ENCODE measurements around the gene MREG. TPM values are rescaled to one million over a fixed set of nuclear protein-coding genes. Genes with fewer than 3 reads are reported as not detected.

MREG gene
- total and polyA plus RNA-seq, 4 donors = 0.87 to 3.1 (median 2.7) TPM

DNA sequence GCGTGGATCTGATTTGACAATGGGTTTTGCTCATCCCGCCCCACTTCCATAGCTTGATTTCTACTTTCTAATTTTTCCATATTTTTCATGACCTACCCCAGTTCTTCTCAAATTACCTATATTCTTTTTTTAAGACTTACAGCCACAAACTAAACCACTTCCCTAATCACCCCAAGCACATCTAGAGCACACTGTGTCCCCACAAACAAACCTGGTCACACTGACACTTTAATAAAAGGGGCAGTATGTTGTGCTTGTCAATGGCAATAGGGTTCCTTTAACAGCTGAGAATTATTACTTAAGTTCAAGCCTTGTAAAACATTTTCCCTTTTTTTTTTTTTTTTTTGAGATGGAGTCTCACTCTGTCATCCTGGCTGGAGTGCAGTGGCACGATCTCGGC lies 47.1 kb downstream of the MREG start:
- 84% methylated on average over 4 of the region's 4 CpGs for WGBS
- H3K27me3 ChIP-seq (ENCODE audit: control insufficient read depth in 4 of 4, insufficient read depth in 4 of 4, low read length in 3 of 4) = no peaks in the 10 kb centered on the region
- H3K4me1 ChIP-seq (ENCODE audit: control insufficient read depth in 4 of 4, insufficient read depth in 4 of 4, low read length in 3 of 4) = no peaks in the 10 kb centered on the region
- H3K36me3 ChIP-seq (ENCODE audit: control insufficient read depth in 4 of 4, insufficient read depth in 3 of 4, low read depth in 1 of 4, low read length in 3 of 4) = peaks cover 0 to 12% (median 3%) of the 10 kb centered on the region in 4 donors
- H3K9ac ChIP-seq (ENCODE audit: low read depth in 1 of 2, low read length in 2 of 2) = no peak overlapping the region
- no peak overlapping the region for H3K27ac ChIP-seq (ENCODE audit: low read depth in 1 of 2, low read length in 2 of 2)
- no peak for TF ChIP-seq JUND (IDR thresholded peaks at IDR 0.05)
- TF ChIP-seq HNF4G (IDR thresholded peaks at IDR 0.05) = no peak
- no peak for TF ChIP-seq HNF4A (conservative IDR thresholded peaks at IDR 0.05)
- TF ChIP-seq, protein P1, sequence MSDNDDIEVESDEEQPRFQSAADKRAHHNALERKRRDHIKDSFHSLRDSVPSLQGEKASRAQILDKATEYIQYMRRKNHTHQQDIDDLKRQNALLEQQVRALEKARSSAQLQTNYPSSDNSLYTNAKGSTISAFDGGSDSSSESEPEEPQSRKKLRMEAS (IDR thresholded peaks at IDR 0.05) = no peak
- no peak for TF ChIP-seq YY1 (IDR thresholded peaks at IDR 0.05)
- TF ChIP-seq, protein P2, sequence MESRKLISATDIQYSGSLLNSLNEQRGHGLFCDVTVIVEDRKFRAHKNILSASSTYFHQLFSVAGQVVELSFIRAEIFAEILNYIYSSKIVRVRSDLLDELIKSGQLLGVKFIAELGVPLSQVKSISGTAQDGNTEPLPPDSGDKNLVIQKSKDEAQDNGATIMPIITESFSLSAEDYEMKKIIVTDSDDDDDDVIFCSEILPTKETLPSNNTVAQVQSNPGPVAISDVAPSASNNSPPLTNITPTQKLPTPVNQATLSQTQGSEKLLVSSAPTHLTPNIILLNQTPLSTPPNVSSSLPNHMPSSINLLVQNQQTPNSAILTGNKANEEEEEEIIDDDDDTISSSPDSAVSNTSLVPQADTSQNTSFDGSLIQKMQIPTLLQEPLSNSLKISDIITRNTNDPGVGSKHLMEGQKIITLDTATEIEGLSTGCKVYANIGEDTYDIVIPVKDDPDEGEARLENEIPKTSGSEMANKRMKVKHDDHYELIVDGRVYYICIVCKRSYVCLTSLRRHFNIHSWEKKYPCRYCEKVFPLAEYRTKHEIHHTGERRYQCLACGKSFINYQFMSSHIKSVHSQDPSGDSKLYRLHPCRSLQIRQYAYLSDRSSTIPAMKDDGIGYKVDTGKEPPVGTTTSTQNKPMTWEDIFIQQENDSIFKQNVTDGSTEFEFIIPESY (IDR thresholded peaks at IDR 0.05) = no peak
- TF ChIP-seq NR2F2 (IDR thresholded peaks at IDR 0.05) = no peak
- TF ChIP-seq, protein P3, sequence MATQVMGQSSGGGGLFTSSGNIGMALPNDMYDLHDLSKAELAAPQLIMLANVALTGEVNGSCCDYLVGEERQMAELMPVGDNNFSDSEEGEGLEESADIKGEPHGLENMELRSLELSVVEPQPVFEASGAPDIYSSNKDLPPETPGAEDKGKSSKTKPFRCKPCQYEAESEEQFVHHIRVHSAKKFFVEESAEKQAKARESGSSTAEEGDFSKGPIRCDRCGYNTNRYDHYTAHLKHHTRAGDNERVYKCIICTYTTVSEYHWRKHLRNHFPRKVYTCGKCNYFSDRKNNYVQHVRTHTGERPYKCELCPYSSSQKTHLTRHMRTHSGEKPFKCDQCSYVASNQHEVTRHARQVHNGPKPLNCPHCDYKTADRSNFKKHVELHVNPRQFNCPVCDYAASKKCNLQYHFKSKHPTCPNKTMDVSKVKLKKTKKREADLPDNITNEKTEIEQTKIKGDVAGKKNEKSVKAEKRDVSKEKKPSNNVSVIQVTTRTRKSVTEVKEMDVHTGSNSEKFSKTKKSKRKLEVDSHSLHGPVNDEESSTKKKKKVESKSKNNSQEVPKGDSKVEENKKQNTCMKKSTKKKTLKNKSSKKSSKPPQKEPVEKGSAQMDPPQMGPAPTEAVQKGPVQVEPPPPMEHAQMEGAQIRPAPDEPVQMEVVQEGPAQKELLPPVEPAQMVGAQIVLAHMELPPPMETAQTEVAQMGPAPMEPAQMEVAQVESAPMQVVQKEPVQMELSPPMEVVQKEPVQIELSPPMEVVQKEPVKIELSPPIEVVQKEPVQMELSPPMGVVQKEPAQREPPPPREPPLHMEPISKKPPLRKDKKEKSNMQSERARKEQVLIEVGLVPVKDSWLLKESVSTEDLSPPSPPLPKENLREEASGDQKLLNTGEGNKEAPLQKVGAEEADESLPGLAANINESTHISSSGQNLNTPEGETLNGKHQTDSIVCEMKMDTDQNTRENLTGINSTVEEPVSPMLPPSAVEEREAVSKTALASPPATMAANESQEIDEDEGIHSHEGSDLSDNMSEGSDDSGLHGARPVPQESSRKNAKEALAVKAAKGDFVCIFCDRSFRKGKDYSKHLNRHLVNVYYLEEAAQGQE (IDR thresholded peaks at IDR 0.05) = no peak
- TF ChIP-seq GABPA (IDR thresholded peaks at IDR 0.05 in 1 of 2, conservative IDR thresholded peaks at IDR 0.05 in 1 of 2) = no peak
- no peak for TF ChIP-seq FOXA2 (IDR thresholded peaks at IDR 0.05)
- TF ChIP-seq RXRA (IDR thresholded peaks at IDR 0.05) = no peak
- no peak for TF ChIP-seq EGR1 (IDR thresholded peaks at IDR 0.05; ENCODE audit: low read depth in 2 of 2)
- TF ChIP-seq FOXA1 (IDR thresholded peaks at IDR 0.05) = no peak
- TF ChIP-seq RAD21 (IDR thresholded peaks at IDR 0.05) = no peak
- TF ChIP-seq TAF1 (conservative IDR thresholded peaks at IDR 0.05) = no peak
- TF ChIP-seq SP1 (IDR thresholded peaks at IDR 0.05) = no peak
- TF ChIP-seq, protein P4, sequence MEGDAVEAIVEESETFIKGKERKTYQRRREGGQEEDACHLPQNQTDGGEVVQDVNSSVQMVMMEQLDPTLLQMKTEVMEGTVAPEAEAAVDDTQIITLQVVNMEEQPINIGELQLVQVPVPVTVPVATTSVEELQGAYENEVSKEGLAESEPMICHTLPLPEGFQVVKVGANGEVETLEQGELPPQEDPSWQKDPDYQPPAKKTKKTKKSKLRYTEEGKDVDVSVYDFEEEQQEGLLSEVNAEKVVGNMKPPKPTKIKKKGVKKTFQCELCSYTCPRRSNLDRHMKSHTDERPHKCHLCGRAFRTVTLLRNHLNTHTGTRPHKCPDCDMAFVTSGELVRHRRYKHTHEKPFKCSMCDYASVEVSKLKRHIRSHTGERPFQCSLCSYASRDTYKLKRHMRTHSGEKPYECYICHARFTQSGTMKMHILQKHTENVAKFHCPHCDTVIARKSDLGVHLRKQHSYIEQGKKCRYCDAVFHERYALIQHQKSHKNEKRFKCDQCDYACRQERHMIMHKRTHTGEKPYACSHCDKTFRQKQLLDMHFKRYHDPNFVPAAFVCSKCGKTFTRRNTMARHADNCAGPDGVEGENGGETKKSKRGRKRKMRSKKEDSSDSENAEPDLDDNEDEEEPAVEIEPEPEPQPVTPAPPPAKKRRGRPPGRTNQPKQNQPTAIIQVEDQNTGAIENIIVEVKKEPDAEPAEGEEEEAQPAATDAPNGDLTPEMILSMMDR (IDR thresholded peaks at IDR 0.05; ENCODE audit: low read depth, low read length, missing input control) = no peak
- TF ChIP-seq, protein P5, sequence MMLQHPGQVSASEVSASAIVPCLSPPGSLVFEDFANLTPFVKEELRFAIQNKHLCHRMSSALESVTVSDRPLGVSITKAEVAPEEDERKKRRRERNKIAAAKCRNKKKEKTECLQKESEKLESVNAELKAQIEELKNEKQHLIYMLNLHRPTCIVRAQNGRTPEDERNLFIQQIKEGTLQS (IDR thresholded peaks at IDR 0.05) = no peak
- no peaks in the 10 kb centered on the region for H3K9me3 ChIP-seq (ENCODE audit: control insufficient read depth in 4 of 4, low read length in 3 of 4)
- DNase-seq (ENCODE audit: low spot score) = no peak
- no peak overlapping the region for H3K4me3 ChIP-seq (ENCODE audit: low read depth in 1 of 3, low read length in 3 of 3)

All from liver (tissue), 9 donors.